ENCODE measurements around the gene USP24.
"Not testable (repeated sequence)": the region's sequence is repeated elsewhere in the genome, so short reads cannot be mapped to it uniquely, and the experiment has no call there.

USP24 gene

GRCh38 chr1:55215194-55216021, at the start of gene USP24:
Gene USP24, minus strand, starts transcription at chr1:55215364. Its CDS starts 251 bp downstream, at chr1:55215113.
- peak; percentile 87 for DNase-seq

DNA sequence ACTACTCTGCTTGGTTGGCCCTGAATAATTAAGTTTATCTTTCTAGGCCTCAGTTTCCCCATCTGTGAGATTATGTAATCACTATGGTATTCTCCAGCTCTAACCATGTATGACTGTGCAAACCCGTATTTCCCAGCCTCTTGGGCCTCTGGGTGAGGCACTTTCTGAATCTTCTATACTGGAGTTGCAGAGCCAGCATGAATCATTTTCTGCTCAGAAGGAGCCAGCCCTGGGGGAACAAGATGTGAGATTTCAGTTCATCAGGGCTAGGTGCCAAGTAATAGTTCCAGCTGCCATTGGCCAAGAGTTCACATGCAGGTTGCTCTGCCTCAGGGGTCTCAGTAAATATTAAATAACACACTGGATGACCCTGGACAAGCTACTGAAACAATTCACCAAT, 47.7 kb upstream of the USP24 start:
- no peak for DNase-seq

DNA sequence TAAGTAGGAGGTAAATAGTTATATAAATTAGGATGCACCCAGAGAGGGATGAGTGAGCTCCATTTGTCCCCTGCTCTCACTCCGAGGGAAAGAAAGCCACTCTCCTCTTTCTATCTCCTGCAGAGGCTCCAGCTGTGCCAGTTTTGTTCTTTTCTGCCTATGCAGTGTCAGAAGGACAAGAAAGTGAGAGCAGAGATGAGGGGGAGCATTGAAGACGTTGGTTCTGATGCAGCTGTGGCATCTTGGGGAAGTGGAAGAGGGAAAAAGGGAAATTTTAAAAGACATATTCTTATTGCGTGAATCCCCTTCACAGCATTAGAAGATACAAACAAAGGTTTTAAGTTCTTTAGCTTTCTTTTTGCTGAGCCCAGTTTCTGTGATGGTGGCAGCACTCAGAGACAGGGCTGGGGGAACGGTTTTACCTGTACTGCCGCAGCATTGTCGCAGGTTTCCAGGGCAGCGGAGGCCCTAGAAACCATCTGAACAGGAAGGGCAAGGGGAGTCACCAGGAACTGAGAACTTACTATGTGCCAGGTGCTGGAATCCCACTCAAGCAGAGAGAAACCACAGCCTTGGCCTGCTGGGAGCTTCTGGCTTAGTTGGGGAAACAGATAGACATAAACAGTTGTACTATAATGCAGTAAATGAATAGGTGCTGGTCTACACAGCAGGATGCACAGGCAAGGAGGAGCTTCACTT, 44.9 kb upstream of the USP24 start:
- DNase-seq, result no peak

DNA sequence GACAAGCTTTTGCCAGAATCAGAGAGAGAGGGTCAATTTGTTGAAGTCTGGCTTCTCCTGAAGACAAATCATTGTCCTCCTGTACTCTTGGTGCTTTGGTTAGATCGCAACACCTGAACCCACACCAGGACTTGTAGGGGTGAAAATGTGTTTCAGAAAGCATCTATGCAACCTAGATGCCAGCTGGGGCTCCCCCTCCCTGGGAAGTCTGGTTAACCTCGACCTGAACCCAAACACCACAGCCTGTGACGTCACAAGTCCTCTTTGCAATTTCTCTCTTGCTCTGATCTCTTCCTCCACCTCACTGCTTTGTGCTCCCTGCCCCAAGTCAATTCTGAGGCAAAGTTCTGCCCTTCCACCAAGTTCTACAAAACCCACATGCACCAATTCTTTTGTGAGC, 42.8 kb upstream of the USP24 start:
- DNase-seq, result peak; percentile 72

DNA sequence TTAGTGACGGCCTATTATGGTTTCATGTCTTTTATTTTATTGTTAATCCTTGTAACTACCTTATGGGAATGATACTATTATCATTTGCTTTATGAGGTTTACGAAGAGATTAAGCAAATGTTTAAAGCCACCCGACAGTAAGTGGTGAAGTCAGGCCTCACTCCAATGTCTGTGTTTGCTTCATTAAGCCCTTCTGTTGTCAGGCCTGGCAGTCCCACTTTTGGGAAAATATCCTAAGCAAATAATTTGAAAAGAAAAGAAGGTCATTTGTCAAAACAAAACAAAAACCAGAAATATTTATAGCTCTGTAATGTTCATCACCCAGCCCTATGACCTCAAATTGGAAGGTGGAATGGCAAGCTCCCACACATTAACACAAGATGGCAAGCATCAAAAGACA, 40.7 kb upstream of the USP24 start:
- DNase-seq, result no peak

GRCh38 chr1:55252942-55253589, 37.9 kb upstream of the USP24 start:
- no peak for DNase-seq

DNA sequence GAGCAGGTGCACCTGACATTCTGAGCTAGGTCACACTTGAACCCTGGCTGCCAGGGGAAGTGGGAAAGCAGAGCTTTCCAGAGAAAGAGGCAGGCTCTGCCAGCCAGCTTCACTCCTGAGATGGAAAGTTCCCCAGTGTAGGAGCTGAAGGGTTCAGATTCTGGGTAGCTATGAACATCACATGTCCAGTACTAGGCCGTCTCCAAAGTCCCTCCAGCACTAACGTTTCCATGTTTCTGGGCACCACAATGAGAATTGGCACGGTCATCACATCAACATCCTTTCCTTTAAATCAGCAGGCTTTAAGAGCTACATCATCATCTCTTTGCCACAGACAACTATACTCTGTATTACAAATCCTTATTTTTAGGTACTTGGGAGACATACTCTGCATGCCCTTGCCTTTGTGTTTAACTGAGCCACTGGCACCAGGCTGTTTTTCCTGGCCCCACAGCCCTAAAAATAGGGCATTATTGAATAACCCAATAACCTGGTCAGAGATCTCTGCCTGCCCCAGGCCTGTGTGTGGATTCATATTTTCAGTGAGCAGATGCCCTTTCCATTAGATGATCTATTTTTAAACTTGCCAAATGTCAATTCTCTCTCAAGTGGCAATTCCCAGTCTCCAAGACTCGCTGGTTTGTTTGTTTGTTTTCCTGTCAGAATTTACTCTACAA, 35.4 kb upstream of the USP24 start:
- no peak for DNase-seq

- no peak for DNase-seq
Observed at GRCh38 chr1:55249646-55250398, 34.7 kb upstream of the USP24 start.

DNA sequence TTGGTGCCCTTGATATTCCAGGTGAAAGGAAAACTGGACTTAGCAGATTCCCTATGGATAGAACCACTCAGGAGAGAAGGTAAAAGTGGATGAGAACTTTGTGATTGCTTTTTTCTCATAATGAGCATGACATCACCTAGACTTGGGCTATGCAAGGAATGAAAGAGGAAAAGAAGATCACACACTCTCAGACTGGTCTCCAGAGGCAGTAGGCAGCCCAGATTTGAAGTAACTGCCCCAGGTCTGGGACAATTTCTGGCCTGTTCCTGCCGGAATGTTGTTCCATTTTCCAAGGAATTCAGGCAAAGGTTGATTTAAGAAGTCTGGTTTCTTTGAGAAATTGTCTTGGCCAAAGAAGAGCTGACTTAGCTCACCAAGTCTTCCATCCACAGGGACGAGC, 31.7 kb upstream of the USP24 start:
- DNase-seq, result no peak

GRCh38 chr1:55246331-55246730, 31.2 kb upstream of the USP24 start:
- DNase-seq, result no peak

- no peak for DNase-seq
Observed at GRCh38 chr1:55245781-55246180, 30.6 kb upstream of the USP24 start.

- DNase-seq, result no peak
Observed at GRCh38 chr1:55244476-55245099, 29.4 kb upstream of the USP24 start.

GRCh38 chr1:55243655-55244054, 28.5 kb upstream of the USP24 start:
- DNase-seq, result no peak

DNA sequence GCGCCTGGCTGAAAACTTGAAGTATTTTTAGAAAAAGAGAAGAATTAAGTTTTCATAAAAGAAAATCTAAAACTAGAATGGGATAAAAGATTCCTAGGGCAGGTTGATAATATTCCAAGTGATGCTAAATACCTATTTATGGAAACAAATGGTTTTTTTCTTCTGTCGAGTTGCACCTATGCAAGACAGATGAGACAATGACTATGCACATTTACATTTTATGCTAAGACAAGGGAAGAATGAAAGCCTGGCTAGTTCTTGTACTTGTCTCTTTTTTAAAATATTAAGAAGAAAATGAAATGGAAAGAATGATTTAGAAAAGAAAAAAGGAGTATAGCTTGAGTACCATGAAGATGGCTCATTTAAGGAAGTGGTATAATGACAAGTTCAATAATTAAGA, 24.4 kb upstream of the USP24 start:
- no peak for DNase-seq

- DNase-seq, result no peak
Observed at GRCh38 chr1:55235722-55236121, 20.6 kb upstream of the USP24 start.

GRCh38 chr1:55234016-55234415, 18.9 kb upstream of the USP24 start:
- DNase-seq, result no peak

GRCh38 chr1:55233145-55233777, 18.1 kb upstream of the USP24 start:
- DNase-seq, result no peak

DNA sequence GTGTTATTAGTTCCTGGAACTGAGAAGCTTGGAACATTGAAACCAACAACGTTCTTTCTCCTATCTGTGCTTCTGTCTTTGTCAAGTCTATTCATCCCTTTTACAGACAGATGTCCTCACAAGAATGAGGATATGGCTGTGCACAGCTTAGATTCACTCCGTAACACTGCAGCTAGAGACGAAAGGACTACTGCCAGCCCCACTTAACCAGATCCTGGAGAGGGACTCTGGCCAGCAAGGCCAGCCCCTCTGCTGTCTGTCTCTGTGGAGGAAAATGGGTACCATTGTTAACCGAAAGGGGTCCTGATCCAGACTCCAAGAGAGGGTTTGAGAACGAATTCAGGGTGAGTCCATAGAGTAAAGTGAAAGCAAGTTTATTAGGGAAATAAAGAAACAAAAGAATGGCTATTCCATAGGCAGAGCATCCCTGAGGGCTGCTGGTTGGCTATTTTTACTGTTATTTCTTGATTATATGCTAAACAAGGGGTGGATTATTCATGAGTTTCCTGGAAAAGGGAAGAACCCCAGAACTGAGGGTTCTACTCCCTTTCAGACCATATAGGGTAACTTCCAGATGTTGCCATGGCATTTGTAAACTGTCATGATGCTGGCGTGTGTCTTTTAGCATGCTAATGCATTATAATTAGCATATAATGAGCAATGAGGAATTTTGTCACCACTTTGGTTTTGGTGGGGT, 17.4 kb upstream of the USP24 start:
- DNase-seq, result no peak

DNA sequence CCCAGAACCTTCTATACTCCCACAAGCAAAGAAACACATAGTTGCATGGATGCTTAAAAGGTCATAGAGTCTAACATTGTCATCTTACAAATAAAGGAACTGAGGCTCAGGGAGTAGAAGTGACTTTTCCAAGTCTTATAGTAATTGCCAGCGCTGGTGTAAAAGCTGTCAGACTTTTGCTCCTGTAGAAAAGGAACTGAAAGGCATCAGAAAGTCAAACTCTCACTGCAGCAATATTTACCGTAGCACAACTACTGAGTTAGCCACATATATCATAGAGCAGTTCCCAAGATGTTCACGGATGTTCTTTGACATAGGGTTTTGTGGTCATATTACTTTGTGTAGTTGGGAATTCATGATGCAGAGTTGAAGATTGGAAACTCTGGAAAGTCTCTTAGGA, 16.6 kb upstream of the USP24 start:
- DNase-seq, result no peak

GRCh38 chr1:55230659-55231058, 15.5 kb upstream of the USP24 start:
- no peak for DNase-seq

GRCh38 chr1:55229726-55230125, 14.6 kb upstream of the USP24 start:
- DNase-seq, result not testable (repeated sequence)

All from CD4-positive, alpha-beta T cell treated with Interleukin-17A for 1 hour (primary cell).